ENCODE results near the gene CDC123. TPM values are rescaled to one million over a fixed set of nuclear protein-coding genes. Genes with fewer than 3 reads are reported as not detected.

Gene CDC123
- total and polyA plus RNA-seq, 4 donors = 32.7 to 58.5 (median 40.7) TPM

DNA sequence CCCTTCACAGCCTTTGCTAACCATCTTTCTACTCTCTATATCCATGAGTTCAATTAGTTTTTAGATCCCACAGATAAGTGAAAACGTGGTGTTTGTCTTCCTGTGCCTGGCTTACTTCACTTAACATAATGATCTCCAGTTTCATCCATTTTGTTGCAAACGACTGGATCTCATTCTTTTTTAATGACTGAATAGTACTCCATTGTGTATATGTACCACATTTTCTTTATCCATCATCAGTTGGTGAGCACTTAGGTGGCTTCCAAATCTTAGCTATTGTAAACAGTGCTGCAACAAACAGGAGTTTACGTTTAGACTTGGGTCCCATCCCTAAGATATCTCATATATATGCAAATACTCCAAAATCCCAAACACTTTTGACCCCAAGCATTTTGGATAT is 9.1 kb downstream of the CDC123 start:
- H3K4me3 ChIP-seq (ENCODE audit: low read depth in 1 of 3, low read length in 3 of 3) = no peak overlapping the region
- H3K9me3 ChIP-seq (ENCODE audit: control insufficient read depth in 4 of 4, low read length in 3 of 4) = no peaks in the 10 kb centered on the region
- peaks cover 9 to 30% (median 17%) of the 10 kb centered on the region in 4 donors for H3K36me3 ChIP-seq (ENCODE audit: control insufficient read depth in 4 of 4, insufficient read depth in 3 of 4, low read depth in 1 of 4, low read length in 3 of 4)
- H3K27me3 ChIP-seq (ENCODE audit: control insufficient read depth in 4 of 4, insufficient read depth in 4 of 4, low read length in 3 of 4) = no peaks in the 10 kb centered on the region
- TF ChIP-seq RXRA (IDR thresholded peaks at IDR 0.05) = no peak
- TF ChIP-seq YY1 (IDR thresholded peaks at IDR 0.05) = no peak
- no peak for TF ChIP-seq HNF4A (conservative IDR thresholded peaks at IDR 0.05)
- no peak for TF ChIP-seq NR2F2 (IDR thresholded peaks at IDR 0.05)
- no peak for TF ChIP-seq HNF4G (IDR thresholded peaks at IDR 0.05)
- TF ChIP-seq, protein P1, sequence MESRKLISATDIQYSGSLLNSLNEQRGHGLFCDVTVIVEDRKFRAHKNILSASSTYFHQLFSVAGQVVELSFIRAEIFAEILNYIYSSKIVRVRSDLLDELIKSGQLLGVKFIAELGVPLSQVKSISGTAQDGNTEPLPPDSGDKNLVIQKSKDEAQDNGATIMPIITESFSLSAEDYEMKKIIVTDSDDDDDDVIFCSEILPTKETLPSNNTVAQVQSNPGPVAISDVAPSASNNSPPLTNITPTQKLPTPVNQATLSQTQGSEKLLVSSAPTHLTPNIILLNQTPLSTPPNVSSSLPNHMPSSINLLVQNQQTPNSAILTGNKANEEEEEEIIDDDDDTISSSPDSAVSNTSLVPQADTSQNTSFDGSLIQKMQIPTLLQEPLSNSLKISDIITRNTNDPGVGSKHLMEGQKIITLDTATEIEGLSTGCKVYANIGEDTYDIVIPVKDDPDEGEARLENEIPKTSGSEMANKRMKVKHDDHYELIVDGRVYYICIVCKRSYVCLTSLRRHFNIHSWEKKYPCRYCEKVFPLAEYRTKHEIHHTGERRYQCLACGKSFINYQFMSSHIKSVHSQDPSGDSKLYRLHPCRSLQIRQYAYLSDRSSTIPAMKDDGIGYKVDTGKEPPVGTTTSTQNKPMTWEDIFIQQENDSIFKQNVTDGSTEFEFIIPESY (IDR thresholded peaks at IDR 0.05) = no peak
- no peak for TF ChIP-seq SP1 (IDR thresholded peaks at IDR 0.05)
- TF ChIP-seq FOXA2 (IDR thresholded peaks at IDR 0.05) = no peak
- TF ChIP-seq GABPA (IDR thresholded peaks at IDR 0.05 in 1 of 2, conservative IDR thresholded peaks at IDR 0.05 in 1 of 2) = no peak
- TF ChIP-seq, protein P2, sequence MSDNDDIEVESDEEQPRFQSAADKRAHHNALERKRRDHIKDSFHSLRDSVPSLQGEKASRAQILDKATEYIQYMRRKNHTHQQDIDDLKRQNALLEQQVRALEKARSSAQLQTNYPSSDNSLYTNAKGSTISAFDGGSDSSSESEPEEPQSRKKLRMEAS (IDR thresholded peaks at IDR 0.05) = no peak
- no peak for TF ChIP-seq FOXA1 (IDR thresholded peaks at IDR 0.05)
- TF ChIP-seq, protein P3, sequence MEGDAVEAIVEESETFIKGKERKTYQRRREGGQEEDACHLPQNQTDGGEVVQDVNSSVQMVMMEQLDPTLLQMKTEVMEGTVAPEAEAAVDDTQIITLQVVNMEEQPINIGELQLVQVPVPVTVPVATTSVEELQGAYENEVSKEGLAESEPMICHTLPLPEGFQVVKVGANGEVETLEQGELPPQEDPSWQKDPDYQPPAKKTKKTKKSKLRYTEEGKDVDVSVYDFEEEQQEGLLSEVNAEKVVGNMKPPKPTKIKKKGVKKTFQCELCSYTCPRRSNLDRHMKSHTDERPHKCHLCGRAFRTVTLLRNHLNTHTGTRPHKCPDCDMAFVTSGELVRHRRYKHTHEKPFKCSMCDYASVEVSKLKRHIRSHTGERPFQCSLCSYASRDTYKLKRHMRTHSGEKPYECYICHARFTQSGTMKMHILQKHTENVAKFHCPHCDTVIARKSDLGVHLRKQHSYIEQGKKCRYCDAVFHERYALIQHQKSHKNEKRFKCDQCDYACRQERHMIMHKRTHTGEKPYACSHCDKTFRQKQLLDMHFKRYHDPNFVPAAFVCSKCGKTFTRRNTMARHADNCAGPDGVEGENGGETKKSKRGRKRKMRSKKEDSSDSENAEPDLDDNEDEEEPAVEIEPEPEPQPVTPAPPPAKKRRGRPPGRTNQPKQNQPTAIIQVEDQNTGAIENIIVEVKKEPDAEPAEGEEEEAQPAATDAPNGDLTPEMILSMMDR (IDR thresholded peaks at IDR 0.05; ENCODE audit: low read depth, low read length, missing input control) = no peak
- no peak for TF ChIP-seq RAD21 (IDR thresholded peaks at IDR 0.05)
- TF ChIP-seq, protein P4, sequence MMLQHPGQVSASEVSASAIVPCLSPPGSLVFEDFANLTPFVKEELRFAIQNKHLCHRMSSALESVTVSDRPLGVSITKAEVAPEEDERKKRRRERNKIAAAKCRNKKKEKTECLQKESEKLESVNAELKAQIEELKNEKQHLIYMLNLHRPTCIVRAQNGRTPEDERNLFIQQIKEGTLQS (IDR thresholded peaks at IDR 0.05) = no peak
- no peak for TF ChIP-seq TAF1 (conservative IDR thresholded peaks at IDR 0.05)
- TF ChIP-seq, protein P5, sequence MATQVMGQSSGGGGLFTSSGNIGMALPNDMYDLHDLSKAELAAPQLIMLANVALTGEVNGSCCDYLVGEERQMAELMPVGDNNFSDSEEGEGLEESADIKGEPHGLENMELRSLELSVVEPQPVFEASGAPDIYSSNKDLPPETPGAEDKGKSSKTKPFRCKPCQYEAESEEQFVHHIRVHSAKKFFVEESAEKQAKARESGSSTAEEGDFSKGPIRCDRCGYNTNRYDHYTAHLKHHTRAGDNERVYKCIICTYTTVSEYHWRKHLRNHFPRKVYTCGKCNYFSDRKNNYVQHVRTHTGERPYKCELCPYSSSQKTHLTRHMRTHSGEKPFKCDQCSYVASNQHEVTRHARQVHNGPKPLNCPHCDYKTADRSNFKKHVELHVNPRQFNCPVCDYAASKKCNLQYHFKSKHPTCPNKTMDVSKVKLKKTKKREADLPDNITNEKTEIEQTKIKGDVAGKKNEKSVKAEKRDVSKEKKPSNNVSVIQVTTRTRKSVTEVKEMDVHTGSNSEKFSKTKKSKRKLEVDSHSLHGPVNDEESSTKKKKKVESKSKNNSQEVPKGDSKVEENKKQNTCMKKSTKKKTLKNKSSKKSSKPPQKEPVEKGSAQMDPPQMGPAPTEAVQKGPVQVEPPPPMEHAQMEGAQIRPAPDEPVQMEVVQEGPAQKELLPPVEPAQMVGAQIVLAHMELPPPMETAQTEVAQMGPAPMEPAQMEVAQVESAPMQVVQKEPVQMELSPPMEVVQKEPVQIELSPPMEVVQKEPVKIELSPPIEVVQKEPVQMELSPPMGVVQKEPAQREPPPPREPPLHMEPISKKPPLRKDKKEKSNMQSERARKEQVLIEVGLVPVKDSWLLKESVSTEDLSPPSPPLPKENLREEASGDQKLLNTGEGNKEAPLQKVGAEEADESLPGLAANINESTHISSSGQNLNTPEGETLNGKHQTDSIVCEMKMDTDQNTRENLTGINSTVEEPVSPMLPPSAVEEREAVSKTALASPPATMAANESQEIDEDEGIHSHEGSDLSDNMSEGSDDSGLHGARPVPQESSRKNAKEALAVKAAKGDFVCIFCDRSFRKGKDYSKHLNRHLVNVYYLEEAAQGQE (IDR thresholded peaks at IDR 0.05) = no peak
- TF ChIP-seq JUND (IDR thresholded peaks at IDR 0.05) = no peak
- no peaks in the 10 kb centered on the region for H3K4me1 ChIP-seq (ENCODE audit: control insufficient read depth in 4 of 4, insufficient read depth in 4 of 4, low read length in 3 of 4)
- no peak for DNase-seq (ENCODE audit: low spot score)
- H3K27ac ChIP-seq (ENCODE audit: low read depth in 1 of 2, low read length in 2 of 2) = no peak overlapping the region
- 95% methylated on average over 3 of the region's 3 CpGs for WGBS
- H3K9ac ChIP-seq (ENCODE audit: low read depth in 1 of 2, low read length in 2 of 2) = no peak overlapping the region

DNA sequence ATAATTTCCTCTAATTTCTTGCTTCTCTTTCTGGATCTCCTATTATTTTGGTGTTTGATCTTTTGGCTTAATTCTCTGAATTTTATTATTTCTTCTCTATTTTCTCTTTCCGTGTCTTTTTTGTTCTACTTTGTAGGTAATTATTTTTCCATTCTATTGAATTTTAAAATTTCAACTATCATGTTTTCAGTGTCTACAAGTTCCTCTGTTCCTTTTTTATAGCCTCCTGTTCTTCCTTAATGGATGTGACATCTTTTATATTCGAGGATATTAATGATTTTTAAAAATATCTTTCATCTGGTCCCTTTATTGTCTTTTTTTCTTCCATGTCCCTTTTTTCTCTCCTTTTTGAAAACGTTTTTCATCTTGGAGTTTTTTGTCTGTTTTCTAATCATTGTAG is 11.1 kb downstream of the CDC123 start:
- no peak for DNase-seq (ENCODE audit: low spot score)
- WGBS = 64% methylated on average over 3 of the region's 3 CpGs
- TF ChIP-seq RAD21 (IDR thresholded peaks at IDR 0.05) = no peak
- TF ChIP-seq, protein P4 (IDR thresholded peaks at IDR 0.05) = no peak
- TF ChIP-seq HNF4G (IDR thresholded peaks at IDR 0.05) = no peak
- TF ChIP-seq, protein P1 (IDR thresholded peaks at IDR 0.05) = no peak
- no peak for TF ChIP-seq RXRA (IDR thresholded peaks at IDR 0.05)
- no peaks in the 10 kb centered on the region for H3K4me1 ChIP-seq (ENCODE audit: control insufficient read depth in 4 of 4, insufficient read depth in 4 of 4, low read length in 3 of 4)
- H3K27me3 ChIP-seq (ENCODE audit: control insufficient read depth in 4 of 4, insufficient read depth in 4 of 4, low read length in 3 of 4) = no peaks in the 10 kb centered on the region
- H3K27ac ChIP-seq (ENCODE audit: low read depth in 1 of 2, low read length in 2 of 2) = no peak overlapping the region
- no peak overlapping the region for H3K9ac ChIP-seq (ENCODE audit: low read depth in 1 of 2, low read length in 2 of 2)
- H3K36me3 ChIP-seq (ENCODE audit: control insufficient read depth in 4 of 4, insufficient read depth in 3 of 4, low read depth in 1 of 4, low read length in 3 of 4) = peaks cover 14 to 43% (median 26%) of the 10 kb centered on the region in 4 donors
- H3K9me3 ChIP-seq (ENCODE audit: control insufficient read depth in 4 of 4, low read length in 3 of 4) = no peaks in the 10 kb centered on the region
- no peak overlapping the region for H3K4me3 ChIP-seq (ENCODE audit: low read depth in 1 of 3, low read length in 3 of 3)
